NT2/D1 (cell line): ENCODE data around the gene ZNF614.

ENCODE experiments used
- SUZ12 ChIP-seq: IDR thresholded peaks from 2 replicates; pipeline ENCODE4 v1.6.1; 2011; ENCODE audit not compliant: insufficient read length, insufficient read depth; ENCODE audit errors: extremely low read depth
- ZNF274 ChIP-seq: IDR thresholded peaks from 2 replicates; pipeline ENCODE4 v1.6.1; 2011; ENCODE audit warnings: mild to moderate bottlenecking, low read depth, low read length

GRCh38 chr19:52028780-52029123, 573 bp upstream of the ZNF614 start:
- no peak for TF ChIP-seq SUZ12
- no peak for TF ChIP-seq ZNF274
